Measurements from ENCODE around the gene NPC1L1.
"Not testable (repeated sequence)": the region's sequence is repeated elsewhere in the genome, so short reads cannot be mapped to it uniquely, and the experiment has no call there.

NPC1L1 gene

GRCh38 chr7:44565795-44566559 is 24.8 kb upstream of the NPC1L1 start:
- DNase-seq: no peak

GRCh38 chr7:44565097-44565794 is 24.1 kb upstream of the NPC1L1 start:
- peak; percentile 41 for DNase-seq

GRCh38 chr7:44564606-44565005 is 23.5 kb upstream of the NPC1L1 start:
- DNase-seq: no peak

GRCh38 chr7:44563171-44563679 is 22.1 kb upstream of the NPC1L1 start:
- no peak for DNase-seq

- not testable (repeated sequence) for DNase-seq
Measured at GRCh38 chr7:44562622-44562962, 21.5 kb upstream of the NPC1L1 start.

- no peak for DNase-seq
Measured at GRCh38 chr7:44561962-44562621, 21.0 kb upstream of the NPC1L1 start.

GRCh38 chr7:44561481-44561880 is 20.4 kb upstream of the NPC1L1 start:
- DNase-seq: no peak

- DNase-seq: no peak
Measured at GRCh38 chr7:44559485-44559884, 18.4 kb upstream of the NPC1L1 start.

GRCh38 chr7:44557485-44557884 is 16.4 kb upstream of the NPC1L1 start:
- DNase-seq: no peak

- DNase-seq: no peak
Measured at GRCh38 chr7:44555350-44555749, 14.2 kb upstream of the NPC1L1 start.

GRCh38 chr7:44552473-44553005 is 11.4 kb upstream of the NPC1L1 start:
- not testable (repeated sequence) for DNase-seq

GRCh38 chr7:44549457-44549856 is 8.3 kb upstream of the NPC1L1 start:
- DNase-seq: no peak

- no peak for DNase-seq
Measured at GRCh38 chr7:44548893-44549292, 7.8 kb upstream of the NPC1L1 start.

- DNase-seq: no peak
Measured at GRCh38 chr7:44547536-44548231, 6.6 kb upstream of the NPC1L1 start.

- DNase-seq: no peak
Measured at GRCh38 chr7:44541876-44542610, 913 bp upstream of the NPC1L1 start.

- no peak for DNase-seq
Measured at GRCh38 chr7:44540592-44541027, 520 bp downstream of the NPC1L1 start.

GRCh38 chr7:44539669-44540506 is 1.2 kb downstream of the NPC1L1 start:
- no peak for DNase-seq

GRCh38 chr7:44538798-44539668 is 2.1 kb downstream of the NPC1L1 start:
- no peak for DNase-seq

- no peak for DNase-seq
Measured at GRCh38 chr7:44538093-44538797, 2.9 kb downstream of the NPC1L1 start.
